ENCODE results near the gene CCDC116. TPM values are rescaled to one million over a fixed set of nuclear protein-coding genes. Genes with fewer than 3 reads are reported as not detected.
"Not testable (repeated sequence)": the region's sequence is repeated elsewhere in the genome, so short reads cannot be mapped to it uniquely, and the experiment has no call there.

CCDC116 gene
- total RNA-seq, 1 donor from 2014 or later = 0.81 TPM

GRCh38 chr22:21629255-21630149, 3.1 kb upstream of the CCDC116 start, which contains the start of gene YDJC:
Gene YDJC (minus strand): TSS chr22:21630022. CDS start chr22:21630014, 8 bp downstream.
- intact Hi-C loops (cut with micrococcal nuclease) = loop anchor here (1.0 to 2.0 kb wide), 5 partner anchors 13 to 62 kb away; partner anchors contain the start of genes PPIL2, SDF2L1 and UBE2L3

DNA sequence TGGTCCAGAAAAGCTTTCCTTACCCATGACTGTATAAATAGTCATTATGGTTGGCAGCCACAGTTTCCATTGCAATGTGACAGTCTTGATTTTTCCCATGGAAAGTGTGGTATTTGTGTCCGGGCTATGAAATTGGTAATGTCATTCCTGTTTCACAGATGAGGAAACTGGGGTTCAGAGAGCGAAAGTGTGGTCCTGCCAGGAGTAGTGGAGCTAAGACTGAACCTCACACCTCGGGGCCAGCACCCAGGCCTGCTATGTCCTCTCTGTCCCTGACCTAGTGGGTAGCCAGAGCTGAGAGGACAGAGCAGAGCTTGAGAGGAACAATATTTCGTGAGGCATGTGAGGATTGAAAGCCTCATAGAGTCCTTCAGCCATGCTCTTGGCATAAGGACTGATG, 1.5 kb upstream of the CCDC116 start:
- intact Hi-C loops (cut with micrococcal nuclease) = loop anchor here (2.0 kb wide), 2 partner anchors 22 to 36 kb away; partner anchors contain the start of gene PPIL2

GRCh38 chr22:21632931-21633330, 371 bp downstream of the CCDC116 start:
- intact Hi-C loops (cut with micrococcal nuclease) = no loop called here

DNA sequence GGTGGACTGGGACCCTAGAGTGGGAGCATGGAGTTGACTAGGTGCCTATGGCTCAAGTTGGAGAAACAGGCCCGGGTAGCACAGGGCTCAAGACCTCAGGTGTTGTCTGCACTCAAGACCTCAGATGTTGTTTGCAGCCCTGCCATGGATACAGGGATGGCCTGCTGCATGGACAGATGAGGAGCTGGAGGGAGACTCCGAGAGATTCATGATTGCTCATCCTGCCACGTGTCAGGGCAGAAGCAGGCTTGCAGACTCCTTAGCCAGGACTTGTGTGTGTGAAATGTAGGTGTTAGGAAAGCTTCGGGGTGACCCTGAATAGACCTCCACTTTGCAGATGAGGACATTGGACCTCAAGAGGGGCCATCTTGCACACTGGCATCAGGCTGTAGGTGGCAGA, 921 bp downstream of the CCDC116 start:
- intact Hi-C loops (cut with micrococcal nuclease) = no loop called here

DNA sequence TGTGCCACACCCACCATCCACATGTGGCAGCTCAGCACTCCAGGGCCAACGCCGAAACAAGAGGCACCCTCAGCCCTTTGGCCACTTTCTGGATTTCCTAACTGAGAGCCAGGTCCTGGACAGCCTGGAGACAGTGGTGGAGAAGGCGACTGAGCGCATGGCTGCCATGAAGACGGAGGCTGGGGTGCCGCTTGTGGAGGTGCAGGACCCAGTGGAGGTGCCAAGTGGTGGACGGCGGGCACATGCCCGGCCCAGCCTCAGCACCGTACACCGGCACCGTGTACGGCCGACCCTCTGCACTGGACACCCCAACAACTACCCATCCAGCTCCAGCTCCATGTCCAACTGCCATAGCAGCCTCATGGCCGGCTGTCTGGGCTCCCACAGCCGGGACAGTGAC, 1.5 kb downstream of the CCDC116 start:
- intact Hi-C loops (cut with micrococcal nuclease) = no loop called here

DNA sequence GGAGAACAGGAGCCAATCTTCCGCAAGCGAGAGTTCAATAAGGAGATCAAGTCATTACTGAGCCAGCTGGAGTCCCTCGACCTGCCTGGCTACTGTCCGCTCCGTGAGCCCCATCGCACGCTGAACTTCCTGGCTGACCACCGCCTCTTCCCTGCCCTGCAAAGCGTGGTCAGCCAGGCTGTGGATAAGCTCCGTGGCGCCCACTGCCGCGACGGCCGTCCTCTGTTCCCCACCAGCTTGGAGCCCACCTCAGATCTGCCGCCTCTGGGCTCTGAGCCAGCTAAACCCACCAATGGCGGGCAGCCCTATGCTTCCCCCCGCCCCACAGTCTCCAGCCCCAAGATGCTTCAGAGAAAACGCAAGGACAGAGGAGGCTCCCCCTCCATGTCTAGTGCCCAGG, 2.3 kb downstream of the CCDC116 start:
- intact Hi-C loops (cut with micrococcal nuclease) = no loop called here

- intact Hi-C loops (cut with micrococcal nuclease) = no loop called here
Observed at GRCh38 chr22:21635771-21636510, 3.4 kb downstream of the CCDC116 start.

GRCh38 chr22:21636629-21637218, 4.2 kb downstream of the CCDC116 start:
- intact Hi-C loops (cut with micrococcal nuclease) = no loop called here

GRCh38 chr22:21637450-21637849, 4.9 kb downstream of the CCDC116 start:
- intact Hi-C loops (cut with micrococcal nuclease) = not testable (repeated sequence)

DNA sequence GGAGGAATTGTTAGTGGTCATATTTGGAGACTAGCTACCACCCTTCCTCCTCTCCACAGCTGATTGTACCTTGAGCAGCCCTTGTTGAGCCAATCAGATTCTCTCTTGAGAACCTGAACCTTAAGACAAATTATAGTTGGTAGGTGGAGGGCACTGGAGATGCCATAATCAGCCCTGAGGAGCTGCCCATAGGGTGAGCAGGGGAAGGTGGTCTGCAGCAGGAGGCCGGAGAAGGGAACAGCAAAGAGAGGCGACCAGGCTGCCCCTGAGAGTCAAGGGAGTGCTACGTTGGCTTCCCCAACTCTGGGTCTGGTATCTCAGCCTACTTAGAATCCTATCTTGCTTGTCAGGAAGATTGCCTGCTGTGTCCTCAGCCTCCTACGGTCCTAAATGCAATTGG, 6.8 kb downstream of the CCDC116 start:
- intact Hi-C loops (cut with micrococcal nuclease) = no loop called here

DNA sequence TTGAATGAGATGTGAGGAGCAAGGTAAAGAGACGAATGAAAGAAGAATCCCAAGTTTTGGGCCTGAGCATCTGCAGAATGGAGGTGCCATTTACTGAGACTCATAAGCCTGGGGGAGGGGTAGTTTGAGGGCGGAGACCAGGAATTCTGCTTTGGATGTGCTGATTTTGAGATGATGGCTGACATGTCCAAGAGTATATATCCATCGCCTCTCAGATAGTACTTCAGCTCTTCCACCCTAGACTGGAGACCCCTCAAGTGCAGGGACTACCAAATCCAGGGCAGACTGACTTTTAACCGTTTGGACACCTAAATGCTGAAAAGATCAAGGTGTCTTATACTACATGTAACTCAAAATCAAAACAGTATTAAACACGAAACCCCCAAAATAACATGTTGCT, 8.2 kb downstream of the CCDC116 start:
- intact Hi-C loops (cut with micrococcal nuclease) = no loop called here

- intact Hi-C loops (cut with micrococcal nuclease) = no loop called here
Observed at GRCh38 chr22:21641417-21641788, 8.8 kb downstream of the CCDC116 start.

GRCh38 chr22:21641789-21642583, 9.4 kb downstream of the CCDC116 start, which contains the start of gene SDF2L1:
Gene SDF2L1 (plus strand): TSS chr22:21642302. CDS start chr22:21642337, 35 bp downstream.
- intact Hi-C loops (cut with micrococcal nuclease) = loop anchor here (1.0 to 2.0 kb wide), 3 partner anchors 10 to 71 kb away; partner anchors contain the start of gene YDJC

- intact Hi-C loops (cut with micrococcal nuclease) = loop anchor here (1.0 to 2.0 kb wide), 3 partner anchors 9 to 72 kb away; partner anchors contain the start of gene YDJC
Observed at GRCh38 chr22:21642584-21643448, 10.3 kb downstream of the CCDC116 start.

GRCh38 chr22:21643533-21644357, 11.2 kb downstream of the CCDC116 start:
- intact Hi-C loops (cut with micrococcal nuclease) = loop anchor here (2.0 kb wide), 1 partner anchor 73 kb away; no protein-coding TSS in a partner anchor

GRCh38 chr22:21645513-21645912, 13.0 kb downstream of the CCDC116 start:
- intact Hi-C loops (cut with micrococcal nuclease) = not testable (repeated sequence)

DNA sequence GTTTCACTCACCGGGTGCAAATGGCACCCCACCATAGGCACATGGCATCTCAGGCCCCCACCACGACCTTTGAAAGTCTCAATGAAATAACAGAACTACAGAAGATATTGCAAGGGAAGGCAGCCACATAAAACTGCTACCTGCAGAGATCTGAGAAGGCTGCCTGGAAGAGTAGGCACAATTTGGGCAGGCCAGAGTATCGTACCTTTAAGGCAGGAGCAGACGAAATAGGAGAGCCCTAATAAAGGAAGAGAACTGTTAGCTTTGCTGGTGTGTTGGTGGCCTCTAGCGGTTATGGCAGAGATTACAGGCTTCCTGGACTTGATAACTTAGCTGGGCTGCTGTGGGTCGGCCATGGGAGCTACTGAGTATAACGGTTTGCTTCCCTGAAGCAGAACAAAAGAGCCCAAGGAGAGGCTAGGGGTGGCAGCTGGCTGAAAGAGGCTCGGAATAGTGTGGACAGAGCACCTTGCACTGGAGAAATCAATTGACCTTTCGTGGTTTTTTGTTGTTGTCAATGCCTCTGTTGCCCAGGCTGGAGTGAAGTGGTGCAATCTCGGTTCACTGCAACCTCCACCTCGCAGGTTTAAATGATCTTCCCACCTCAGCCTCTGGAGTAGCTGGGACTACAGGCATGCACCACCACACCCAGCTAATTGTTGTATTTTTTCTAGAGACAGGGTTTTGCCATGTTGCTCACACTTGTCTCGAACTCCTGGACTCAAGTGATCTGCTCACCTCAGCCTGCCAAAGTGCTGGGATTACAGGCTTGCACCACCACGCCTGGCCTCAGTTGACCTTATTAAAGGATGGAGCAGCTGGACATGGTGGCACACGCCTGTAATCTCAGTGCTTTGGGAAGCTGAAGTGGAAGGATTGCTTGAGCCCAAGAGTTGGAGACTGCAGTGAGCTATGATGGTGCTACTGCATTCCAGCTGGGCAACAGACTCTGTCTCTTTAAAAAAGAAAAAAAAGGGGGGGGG, 14.3 kb downstream of the CCDC116 start:
- intact Hi-C loops (cut with micrococcal nuclease) = no loop called here

Measured in T-helper 1 cell treated with Interleukin-12 subunit alpha and Interleukin-12 subunit beta and Interleukin-4 antibody, amounts not matched to agents 30 ng/mL and 1 ng/mL, for 36 hours (primary cell).